Breast epithelium (tissue), 4 donors: Measurements from ENCODE around the gene WNK2. TPM values are rescaled to one million over a fixed set of nuclear protein-coding genes. Genes with fewer than 3 reads are reported as not detected.

Source experiments
- DNase-seq, 2 donors: peaks; one replicate each; pipeline ENCODE4 v3.0.0-alpha.2; 2019; ENCODE audit warnings: low spot score in 2 of 2
- H3K27ac ChIP-seq, 2 donors: fragments of 200-600 bp; sonication (generic) in 1 of 2; one replicate each; pipeline ENCODE4 v1.5.1; 2016 to 2019; ENCODE audit warnings: mild to moderate bottlenecking in 1 of 2
- H3K27me3 ChIP-seq, 2 donors: fragments of 200-600 bp; sonication (generic) in 1 of 2; one replicate each; pipeline versions ENCODE4 v1.5.1 to v1.6.0; 2017 to 2019; ENCODE audit warnings: control low read depth in 1 of 2, mild to moderate bottlenecking in 1 of 2
- H3K36me3 ChIP-seq: fragments of 200-600 bp; one replicate; pipeline ENCODE4 v1.5.1; 2019
- H3K4me1 ChIP-seq, 2 donors: fragments of 200-600 bp; sonication (generic); one replicate each; pipeline ENCODE4 v1.5.1; 2016 to 2019; ENCODE audit warnings: control low read depth in 1 of 2
- H3K4me3 ChIP-seq, 3 donors: fragments of 200-600 bp; sonication (generic); 1 replicate in 2 of 3; 2 replicates in 1 of 3; pipeline ENCODE4 v1.5.1; 2016 to 2019; ENCODE audit warnings: mild to moderate bottlenecking in 3 of 3, moderate library complexity in 2 of 3
- H3K9me3 ChIP-seq, 2 donors: fragments of 200-600 bp; sonication (generic) in 1 of 2; one replicate each; pipeline ENCODE4 v1.5.1; 2016 to 2019; ENCODE audit warnings: control low read depth in 1 of 2
- POLR2A ChIP-seq: fragments of 450-650 bp; IDR thresholded peaks from one replicate; pipeline ENCODE4 v1.6.1; 2016; ENCODE audit warnings: antibody characterized with exemption, mild to moderate bottlenecking, moderate library complexity
- POLR2AphosphoS5 ChIP-seq, 3 donors: sonication (generic); formaldehyde crosslinking; IDR thresholded peaks; one replicate each; pipeline ENCODE4 v1.6.1; 2017; ENCODE audit warnings: antibody characterized with exemption in 3 of 3
- intact Hi-C: fragments of 100-400 bp; cut with DNase I; formaldehyde crosslinking; loops from one replicate; pipeline ENCODE4 v1.15.1; 2023; ENCODE audit warnings: low total_unique reads
- total RNA-seq, 3 donors: library from RNA; depleted of rRNA; stranded (reverse); fragments of >200 nt; gene quantifications; one replicate each; pipeline ENCODE4 v1.1.0, GENCODE V29; 2016
- TF ChIP-seq, protein P1 (sequence below), 3 donors: fragments of 450-650 bp; IDR thresholded peaks; one replicate each; pipeline ENCODE4 v1.5.1; 2016 to 2017; ENCODE audit warnings: antibody characterized with exemption in 3 of 3, mild to moderate bottlenecking in 3 of 3, moderate library complexity in 3 of 3

The WNK2 gene
- total RNA-seq, 3 donors from 2014 or later: 9.1 to 28.5 TPM; not detected in 1

DNA sequence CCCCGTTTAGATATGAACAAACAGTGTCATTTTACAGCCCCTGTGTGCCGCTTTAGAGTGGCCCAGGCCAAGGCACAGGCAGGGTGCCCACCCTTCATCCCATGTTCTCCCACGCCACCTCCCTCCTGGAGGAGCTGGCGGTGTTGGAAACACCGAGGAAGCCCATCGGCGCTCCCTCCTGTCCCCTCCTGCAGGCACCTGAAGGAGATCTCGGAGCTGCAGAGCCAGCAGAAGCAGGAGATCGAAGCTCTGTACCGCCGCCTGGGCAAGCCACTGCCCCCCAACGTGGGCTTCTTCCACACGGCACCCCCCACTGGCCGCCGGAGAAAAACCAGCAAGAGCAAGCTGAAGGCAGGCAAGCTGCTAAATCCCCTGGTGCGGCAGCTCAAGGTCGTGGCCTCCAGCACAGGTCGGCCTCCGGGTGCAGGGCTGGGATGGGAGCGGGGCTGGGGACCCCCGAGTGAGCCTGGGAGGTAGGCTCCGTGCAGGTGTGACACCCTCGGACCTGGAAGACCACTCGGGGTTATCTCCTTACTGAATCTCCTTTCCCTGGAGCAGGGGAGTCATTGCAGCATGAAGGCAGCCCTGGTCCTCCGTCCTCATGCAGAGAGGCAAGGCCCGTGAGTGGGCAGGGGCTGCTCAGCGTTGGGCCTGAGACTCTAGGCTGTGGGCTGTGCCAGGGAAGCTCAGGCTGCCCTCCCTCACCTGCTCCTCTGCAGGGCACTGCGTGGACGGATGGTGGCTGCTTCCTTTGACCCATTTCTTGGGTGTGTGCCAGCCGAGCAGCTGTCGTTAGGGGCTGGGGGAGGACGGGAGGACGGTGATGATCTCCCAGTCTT lies 113.9 kb downstream of the WNK2 start:
- Histone ChIP-seq H3K9me3 (no peaks in the 10 kb centered on the region), H3K27ac (no peak overlapping the region), H3K4me3 (no peak overlapping the region), H3K4me1 (no peaks in the 10 kb centered on the region), H3K36me3 (no peaks in the 10 kb centered on the region), H3K27me3 (no peaks in the 10 kb centered on the region)
- TF ChIP-seq POLR2A (no peak), POLR2AphosphoS5 (IDR thresholded peaks at IDR 0.05) (no peak)
- TF ChIP-seq, protein P1, sequence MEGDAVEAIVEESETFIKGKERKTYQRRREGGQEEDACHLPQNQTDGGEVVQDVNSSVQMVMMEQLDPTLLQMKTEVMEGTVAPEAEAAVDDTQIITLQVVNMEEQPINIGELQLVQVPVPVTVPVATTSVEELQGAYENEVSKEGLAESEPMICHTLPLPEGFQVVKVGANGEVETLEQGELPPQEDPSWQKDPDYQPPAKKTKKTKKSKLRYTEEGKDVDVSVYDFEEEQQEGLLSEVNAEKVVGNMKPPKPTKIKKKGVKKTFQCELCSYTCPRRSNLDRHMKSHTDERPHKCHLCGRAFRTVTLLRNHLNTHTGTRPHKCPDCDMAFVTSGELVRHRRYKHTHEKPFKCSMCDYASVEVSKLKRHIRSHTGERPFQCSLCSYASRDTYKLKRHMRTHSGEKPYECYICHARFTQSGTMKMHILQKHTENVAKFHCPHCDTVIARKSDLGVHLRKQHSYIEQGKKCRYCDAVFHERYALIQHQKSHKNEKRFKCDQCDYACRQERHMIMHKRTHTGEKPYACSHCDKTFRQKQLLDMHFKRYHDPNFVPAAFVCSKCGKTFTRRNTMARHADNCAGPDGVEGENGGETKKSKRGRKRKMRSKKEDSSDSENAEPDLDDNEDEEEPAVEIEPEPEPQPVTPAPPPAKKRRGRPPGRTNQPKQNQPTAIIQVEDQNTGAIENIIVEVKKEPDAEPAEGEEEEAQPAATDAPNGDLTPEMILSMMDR (IDR thresholded peaks at IDR 0.05): no peak
- DNase-seq: no peak
- intact Hi-C loops: no loop called here

- Histone ChIP-seq H3K36me3 (no peaks in the 10 kb centered on the region), H3K4me1 (no peaks in the 10 kb centered on the region), H3K9me3 (no peaks in the 10 kb centered on the region), H3K27ac (no peak overlapping the region), H3K27me3 (no peaks in the 10 kb centered on the region), H3K4me3 (no peak overlapping the region)
- intact Hi-C loops: no loop called here
- TF ChIP-seq, protein P1 (IDR thresholded peaks at IDR 0.05): no peak
- TF ChIP-seq POLR2AphosphoS5 (IDR thresholded peaks at IDR 0.05): no peak
- TF ChIP-seq POLR2A: no peak
- no peak for DNase-seq
These were observed 114.8 kb downstream of the WNK2 start for GRCh38 chr9:93298498-93299417.

- Histone ChIP-seq H3K4me1 (no peaks in the 10 kb centered on the region), H3K27ac (no peak overlapping the region), H3K27me3 (no peaks in the 10 kb centered on the region), H3K36me3 (no peaks in the 10 kb centered on the region), H3K9me3 (no peaks in the 10 kb centered on the region), H3K4me3 (no peak overlapping the region)
- no peak for DNase-seq
- TF ChIP-seq POLR2A (no peak), POLR2AphosphoS5 (IDR thresholded peaks at IDR 0.05) (no peak)
- TF ChIP-seq, protein P1 (IDR thresholded peaks at IDR 0.05): no peak
- intact Hi-C loops: no loop called here
These were observed 115.7 kb downstream of the WNK2 start for GRCh38 chr9:93299418-93300174.

DNA sequence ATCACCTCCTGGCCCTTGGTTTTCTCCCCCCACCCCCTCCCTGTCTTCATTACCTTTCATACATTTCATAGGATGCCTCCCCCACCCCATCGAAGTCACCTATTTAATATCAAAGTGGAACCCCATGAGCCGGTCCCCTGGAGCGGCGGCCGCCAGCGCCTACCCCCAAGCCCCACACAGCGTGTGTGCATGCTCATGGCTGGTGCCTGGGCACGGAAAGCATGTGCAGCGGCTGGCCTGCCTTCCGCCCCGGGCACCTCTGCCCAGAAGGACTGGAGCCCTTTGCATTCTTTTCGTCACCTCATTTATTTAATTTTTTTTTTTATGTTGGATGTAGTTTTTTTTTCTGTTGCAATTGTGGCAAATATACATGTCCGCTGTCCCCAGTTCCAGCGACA lies 116.2 kb downstream of the WNK2 start:
- Histone ChIP-seq H3K36me3 (no peaks in the 10 kb centered on the region), H3K27ac (no peak overlapping the region)

More for the DNA sequence above, 116.2 kb downstream of the WNK2 start:
- Histone ChIP-seq H3K9me3 (no peaks in the 10 kb centered on the region), H3K4me1 (no peaks in the 10 kb centered on the region), H3K4me3 (no peak overlapping the region), H3K27me3 (no peaks in the 10 kb centered on the region)
- TF ChIP-seq POLR2AphosphoS5 (IDR thresholded peaks at IDR 0.05) (no peak), POLR2A (no peak)
- TF ChIP-seq, protein P1 (IDR thresholded peaks at IDR 0.05): no peak
- intact Hi-C loops: no loop called here
- peak in 1 of 2 donors; percentile 30 for DNase-seq
